HepG2 (cell line): ENCODE measurements around the gene ADM. TPM values are rescaled to one million over a fixed set of nuclear protein-coding genes. Genes with fewer than 3 reads are reported as not detected.

Experiments used
- AKNA ChIP-seq: sonication (generic); formaldehyde crosslinking; IDR thresholded peaks from 2 replicates; pipeline ENCODE4 v1.4.0; 2020; ENCODE audit warnings: missing genetic modification reagents, borderline replicate concordance
- FOXK1 ChIP-seq: sonication (generic); formaldehyde crosslinking; IDR thresholded peaks from 2 replicates; pipeline ENCODE4 v1.4.0; 2020; ENCODE audit warnings: low read depth, missing genetic modification reagents, borderline replicate concordance
- FOXP1 ChIP-seq, 2 experiments: fragments of 450-650 bp in 1 of 2; IDR thresholded peaks; 2 replicates each; pipeline ENCODE4 v1.6.1; 2017 to 2018; ENCODE audit warnings: antibody characterized with exemption in 1 of 2
- KIAA2018 ChIP-seq: sonication (generic); formaldehyde crosslinking; IDR thresholded peaks from 2 replicates; pipeline ENCODE4 v1.5.0; 2020; ENCODE audit warnings: mild to moderate bottlenecking, missing genetic modification reagents, borderline replicate concordance
- KLF15 ChIP-seq: sonication (generic); formaldehyde crosslinking; IDR thresholded peaks from 2 replicates; pipeline ENCODE4 v1.8.1; 2023; ENCODE audit warnings: borderline replicate concordance, mild to moderate bottlenecking, inconsistent platforms, missing genetic modification reagents, mixed read lengths
- SP5 ChIP-seq: IDR thresholded peaks from 2 replicates; pipeline ENCODE4 v1.6.1; 2016; ENCODE audit warnings: low read depth, borderline replicate concordance
- TGIF2 ChIP-seq: IDR thresholded peaks from 2 replicates; pipeline ENCODE4 v1.6.1; 2016; ENCODE audit warnings: control low read depth, missing compliant biosample characterization
- polyA plus RNA-seq, 8 experiments: library from polyadenylated mRNA; depleted of rRNA in 3 of 8; stranded (reverse) in 7 of 8; unstranded in 1 of 8; fragments of >200 nt; fragmentation: Illumina TruSeq in 4 of 8; extraction: Trizol in 4 of 8; gene quantifications; 2 replicates each; pipeline versions ENCODE4 v1.2.1 to v1.2.3, GENCODE V29; 2011 to 2016; ENCODE audit warnings: low read depth in 4 of 8, missing spikeins in 1 of 8, mixed read lengths in 1 of 8; ENCODE audit not compliant: insufficient read depth in 1 of 8
- total RNA-seq, 5 experiments: library from RNA; depleted of rRNA; stranded (reverse); fragments of >200 nt; fragmentation: Illumina TruSeq; extraction: Trizol; gene quantifications; 2 replicates each; pipeline ENCODE4 v1.2.3, GENCODE V29; 2016; ENCODE audit warnings: low read depth in 1 of 5
- TF ChIP-seq, protein P1 (sequence below): sonication (generic); formaldehyde crosslinking; IDR thresholded peaks from 2 replicates; pipeline ENCODE4 v1.8.0; 2022; ENCODE audit warnings: missing genetic modification reagents, mild to moderate bottlenecking, moderate library complexity, borderline replicate concordance
- TF ChIP-seq, protein P2 (sequence below): IDR thresholded peaks from 2 replicates; pipeline ENCODE4 v1.6.1; 2016; ENCODE audit warnings: missing biosample characterization, missing genetic modification reagents, low read depth
- TF ChIP-seq, protein P3 (sequence below): sonication (generic); formaldehyde crosslinking; IDR thresholded peaks from 2 replicates; pipeline ENCODE4 v1.5.0; 2020; ENCODE audit warnings: missing genetic modification reagents

Gene ADM
- total and polyA plus RNA-seq, 2 of the 13 experiments (the other 11 are each of a cell fraction or from before 2014, with no cell fraction given) = 10.7 to 26.1 TPM

GRCh38 chr11:10285148-10285802 lies 19.6 kb upstream of the ADM start (continued):
- TF ChIP-seq KIAA2018 (no peak), SP5 (CRISPR knock-in tag) (no peak), KLF15 (CRISPR knock-in tag) (no peak), FOXK1 (CRISPR knock-in tag) (peak; percentile 42; the same call in 1 of the 2 replicates), AKNA (CRISPR knock-in tag) (no peak), FOXP1 (IDR thresholded peaks at IDR 0.05) (peak; percentile 96), FOXP1 (CRISPR knock-in tag; IDR thresholded peaks at IDR 0.05) (peak; percentile 97), TGIF2 (CRISPR knock-in tag) (peak; percentile 63; the same call in 1 of the 2 replicates)
- TF ChIP-seq, protein P1, sequence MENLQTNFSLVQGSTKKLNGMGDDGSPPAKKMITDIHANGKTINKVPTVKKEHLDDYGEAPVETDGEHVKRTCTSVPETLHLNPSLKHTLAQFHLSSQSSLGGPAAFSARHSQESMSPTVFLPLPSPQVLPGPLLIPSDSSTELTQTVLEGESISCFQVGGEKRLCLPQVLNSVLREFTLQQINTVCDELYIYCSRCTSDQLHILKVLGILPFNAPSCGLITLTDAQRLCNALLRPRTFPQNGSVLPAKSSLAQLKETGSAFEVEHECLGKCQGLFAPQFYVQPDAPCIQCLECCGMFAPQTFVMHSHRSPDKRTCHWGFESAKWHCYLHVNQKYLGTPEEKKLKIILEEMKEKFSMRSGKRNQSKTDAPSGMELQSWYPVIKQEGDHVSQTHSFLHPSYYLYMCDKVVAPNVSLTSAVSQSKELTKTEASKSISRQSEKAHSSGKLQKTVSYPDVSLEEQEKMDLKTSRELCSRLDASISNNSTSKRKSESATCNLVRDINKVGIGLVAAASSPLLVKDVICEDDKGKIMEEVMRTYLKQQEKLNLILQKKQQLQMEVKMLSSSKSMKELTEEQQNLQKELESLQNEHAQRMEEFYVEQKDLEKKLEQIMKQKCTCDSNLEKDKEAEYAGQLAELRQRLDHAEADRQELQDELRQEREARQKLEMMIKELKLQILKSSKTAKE = no peak
- TF ChIP-seq, protein P2, sequence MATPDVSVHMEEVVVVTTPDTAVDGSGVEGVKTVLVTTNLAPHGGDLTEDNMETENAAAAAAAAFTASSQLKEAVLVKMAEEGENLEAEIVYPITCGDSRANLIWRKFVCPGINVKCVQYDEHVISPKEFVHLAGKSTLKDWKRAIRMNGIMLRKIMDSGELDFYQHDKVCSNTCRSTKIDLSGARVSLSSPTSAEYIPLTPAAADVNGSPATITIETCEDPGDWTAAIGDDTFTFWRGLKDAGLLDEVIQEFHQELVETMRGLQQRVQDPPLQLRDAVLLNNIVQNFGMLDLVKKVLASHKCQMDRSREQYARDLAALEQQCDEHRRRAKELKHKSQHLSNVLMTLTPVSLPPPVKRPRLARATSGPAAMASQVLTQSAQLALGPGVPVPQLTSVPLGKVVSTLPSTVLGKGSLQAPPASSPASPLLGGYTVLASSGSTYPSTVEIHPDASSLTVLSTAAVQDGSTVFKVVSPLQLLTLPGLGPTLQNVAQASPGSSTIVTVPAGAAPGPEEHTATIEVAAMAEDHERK = no peak
- TF ChIP-seq, protein P3, sequence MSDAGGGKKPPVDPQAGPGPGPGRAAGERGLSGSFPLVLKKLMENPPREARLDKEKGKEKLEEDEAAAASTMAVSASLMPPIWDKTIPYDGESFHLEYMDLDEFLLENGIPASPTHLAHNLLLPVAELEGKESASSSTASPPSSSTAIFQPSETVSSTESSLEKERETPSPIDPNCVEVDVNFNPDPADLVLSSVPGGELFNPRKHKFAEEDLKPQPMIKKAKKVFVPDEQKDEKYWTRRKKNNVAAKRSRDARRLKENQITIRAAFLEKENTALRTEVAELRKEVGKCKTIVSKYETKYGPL = no peak
